ENCODE measurements around the gene KLF2. TPM values are rescaled to one million over a fixed set of nuclear protein-coding genes. Genes with fewer than 3 reads are reported as not detected.

The KLF2 gene
- total and polyA plus RNA-seq, 10 of the 15 experiments (the other 5 are each of a cell fraction or from before 2014, with no cell fraction given), result 0.16 to 13.7 (median 1.0) TPM

GRCh38 chr19:16342002-16342715, 17.5 kb downstream of the KLF2 start (continued):
- peak in 1 of 2 experiments; percentile 65; a peak in 1 of 4 replicates for TF ChIP-seq CEBPB (IDR thresholded peaks at IDR 0.05; ENCODE audit: borderline replicate concordance in 1 of 2, low read depth in 2 of 2, low read length in 2 of 2)

- 78% methylated on average over 7 of the region's 7 CpGs for WGBS (ENCODE audit: insufficient coverage, insufficient replicate concordance, low lambda C conversion rate, missing lambda C conversion rate)
- Histone ChIP-seq H3K9me3 (replicated peaks; ENCODE audit: control insufficient read depth, insufficient read depth, low read length) (no peaks in the 10 kb centered on the region), H3K9ac (ENCODE audit: control insufficient read depth, insufficient read depth, low read length) (no peak overlapping the region), H3K4me1 (ENCODE audit: control insufficient read depth, insufficient read depth, low read length) (peaks cover 44% of the 10 kb centered on the region), H2AFZ (ENCODE audit: control insufficient read depth, low read depth, low read length) (no peak overlapping the region), H3K27ac (ENCODE audit: control insufficient read depth, insufficient read depth) (no peak overlapping the region), H4K20me1 (ENCODE audit: control insufficient read depth, insufficient read depth) (no peaks in the 10 kb centered on the region), H3K79me2 (ENCODE audit: control insufficient read depth, insufficient read depth, low read length) (no peaks in the 10 kb centered on the region), H3K4me3 (no peak overlapping the region), H3K4me2 (ENCODE audit: control insufficient read depth, insufficient read depth) (no peak overlapping the region), H3K27me3 (replicated peaks in 1 of 2; ENCODE audit: control insufficient read depth in 2 of 2, insufficient read depth in 2 of 2, low read length in 1 of 2) (no peaks in the 10 kb centered on the region), H3K36me3 (ENCODE audit: control insufficient read depth in 2 of 2, insufficient read depth in 2 of 2, low read length in 1 of 2) (no peaks in the 10 kb centered on the region)
- POLR2A ChIA-PET, result interaction anchor here (0.6 to 2.3 kb wide), 6 partner anchors 9 to 28 kb away, joined by 3 to 13 read pairs (median 6); no protein-coding TSS in a partner anchor
- TF ChIP-seq ZNF384 (IDR thresholded peaks at IDR 0.05; ENCODE audit: borderline replicate concordance, low read depth, low read length), result 0 out of 2 replicates have a peak, but pooled peaks have one; percentile 11
- no peak for TF ChIP-seq MAX (IDR thresholded peaks at IDR 0.05; ENCODE audit: low read depth, low read length)
- TF ChIP-seq BCLAF1 (IDR thresholded peaks at IDR 0.05), result no peak
- TF ChIP-seq ZNF687 (IDR thresholded peaks at IDR 0.05), result no peak
- TF ChIP-seq PRDM15 (CRISPR knock-in tag; IDR thresholded peaks at IDR 0.05), result no peak
- TF ChIP-seq MTA2 (IDR thresholded peaks at IDR 0.05; ENCODE audit: low read depth), result no peak
- intact Hi-C loops (cut with micrococcal nuclease; ENCODE audit: unreplicated experiment), result no loop called here
- FAIRE-seq (no peak), ATAC-seq (peak; percentile 6), DNase-seq (ENCODE audit: low read depth, low spot score) (no peak)
- BruUV-seq (replicated peaks), result no TSS peak
- SMC1A ChIA-PET (ENCODE audit: uncharacterized antibody, unreplicated experiment), result interaction anchor here (1.0 to 3.8 kb wide), 6 partner anchors 8 to 40 kb away, joined by 5 to 50 read pairs (median 16); no protein-coding TSS in a partner anchor
- in situ Hi-C loops (cut with MboI), result no loop called here
- RAD21 ChIA-PET (ENCODE audit: unreplicated experiment), result interaction anchor here (1.0 to 2.8 kb wide), 8 partner anchors 13 to 98 kb away, joined by 4 to 26 read pairs (median 10); partner anchors contain the start of gene KLF2
- CTCF ChIA-PET, result interaction anchor here (0.6 to 2.8 kb wide), 8 partner anchors 13 to 1657 kb away, joined by 3 to 19 read pairs (median 3); no protein-coding TSS in a partner anchor
Observed at GRCh38 chr19:16343156-16343555, 18.5 kb downstream of the KLF2 start.
